T47D (cell line): ENCODE data around the gene ACACB.

Source experiments
- DNase-seq, 2 experiments: peaks; one replicate each; pipeline versions ENCODE4 v3.0.0 to v3.0.0-alpha.2; 2011 to 2012; ENCODE audit warnings: low read depth in 1 of 2, low spot score in 1 of 2
- JUND ChIP-seq: IDR thresholded peaks from 2 replicates; pipeline ENCODE4 v1.6.1; 2012; ENCODE audit warnings: low read depth
- in situ Hi-C: cut with HindIII; loops from 2 replicates; pipeline ENCODE4 v1.10.0; 2016; ENCODE audit warnings: low sequenced_read_pairs, low pct_unique_long_range_greater_than_20kb

ACACB gene

DNA sequence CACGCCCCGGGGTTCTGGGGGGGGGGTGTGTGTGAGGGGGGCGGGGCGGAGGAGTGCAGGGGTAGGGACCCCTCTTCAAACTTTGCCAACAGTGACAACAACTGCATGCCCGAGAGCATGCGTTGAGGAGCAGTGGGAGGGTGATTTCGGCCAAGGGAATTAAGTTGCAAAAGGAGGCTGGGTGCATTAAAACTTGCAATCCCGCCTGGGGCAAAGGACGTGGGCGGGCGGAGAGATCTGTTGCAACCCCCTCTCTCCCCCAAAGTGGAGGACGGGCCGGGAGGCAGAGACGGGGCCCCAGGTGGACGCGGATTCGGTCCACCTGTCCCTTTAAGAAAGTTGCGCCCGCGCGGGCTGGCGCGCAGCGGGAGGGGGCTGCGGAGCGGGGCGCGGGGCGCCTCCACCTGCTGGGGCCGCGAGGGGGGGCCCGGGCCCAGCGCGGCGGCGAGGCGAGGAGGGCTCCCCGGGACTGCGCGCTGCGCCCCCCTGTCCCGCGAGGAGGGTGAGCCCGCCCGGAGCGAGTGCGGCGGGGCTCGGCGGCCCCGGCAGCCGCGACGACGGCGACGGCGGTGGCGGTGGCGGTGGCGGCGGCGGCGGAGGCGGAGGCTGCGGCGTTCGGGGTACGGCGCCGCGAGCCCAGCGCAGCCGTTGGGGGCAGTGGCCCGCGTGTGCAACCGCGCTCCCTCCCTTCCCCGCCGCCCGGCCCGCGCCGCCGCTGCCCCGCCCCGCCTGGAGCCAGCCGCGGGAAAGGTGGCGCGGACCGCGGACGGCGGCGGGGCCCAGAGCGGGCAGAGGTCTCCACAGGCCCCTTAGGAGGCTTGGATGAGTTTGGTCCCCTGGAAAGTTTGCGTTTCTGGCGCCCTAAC lies 193.2 kb downstream of the ACACB start:
- in situ Hi-C loops, result no loop called here
- no peak for DNase-seq
- TF ChIP-seq JUND, result no peak

DNA sequence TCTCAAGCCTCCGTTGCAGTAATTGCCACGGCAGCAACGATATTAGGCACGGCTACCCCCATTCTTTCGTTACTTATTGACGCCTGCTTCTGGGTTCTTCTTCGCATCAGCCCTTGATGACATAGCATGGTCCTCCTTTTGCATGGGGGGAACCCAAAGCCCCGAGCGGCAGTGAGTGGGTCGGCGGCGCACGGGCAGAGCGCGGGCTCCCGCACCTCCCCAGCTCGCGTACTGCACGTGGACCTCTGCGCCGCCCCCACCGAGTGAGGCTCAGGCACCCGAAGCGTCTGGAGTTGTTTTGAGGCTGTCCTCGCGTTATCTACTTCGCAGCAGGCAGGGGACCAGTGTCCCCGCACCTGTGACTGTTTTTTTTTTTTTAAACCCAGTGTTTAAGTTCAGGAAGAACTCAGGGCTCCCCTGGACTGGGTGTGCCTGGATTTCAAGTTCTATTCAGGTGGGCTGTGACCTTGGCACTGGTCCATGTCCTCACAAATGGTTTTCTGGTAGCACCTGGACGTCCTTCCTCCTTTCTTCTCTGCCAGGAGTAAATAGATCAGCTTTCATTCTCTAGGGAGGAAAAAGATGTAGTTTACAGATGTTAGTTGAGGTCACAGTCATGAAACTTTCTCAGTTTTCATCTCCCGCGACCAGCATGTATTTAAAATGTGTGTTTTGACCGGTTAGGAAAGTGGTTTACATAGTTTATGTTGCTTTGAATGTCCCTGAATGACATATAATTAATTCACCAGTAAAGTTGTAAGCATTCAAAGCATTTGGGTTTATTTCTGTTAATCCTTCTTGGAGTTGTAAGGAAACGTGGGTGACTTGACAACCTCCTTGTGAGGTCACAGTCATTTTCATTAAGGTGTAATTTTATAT lies 194.1 kb downstream of the ACACB start:
- in situ Hi-C loops, result no loop called here
- no peak for TF ChIP-seq JUND
- no peak for DNase-seq
